H1 (cell line): Measurements from ENCODE around the gene MMP3. TPM values are rescaled to one million over a fixed set of nuclear protein-coding genes. Genes with fewer than 3 reads are reported as not detected.

ENCODE experiments used
- CTCF ChIA-PET: fragments of 300-600 bp; sonication (Branson Sonifier 250); formaldehyde crosslinking; loops from one replicate; lab custom pipeline; 2021; ENCODE audit not compliant: partially characterized antibody; lab: Charles Lee
- POLR2A ChIA-PET: fragments of 300-600 bp; sonication (Branson Sonifier 250); formaldehyde crosslinking; loops from one replicate; lab custom pipeline; 2021; ENCODE audit warnings: inconsistent platforms; ENCODE audit not compliant: partially characterized antibody; lab: Charles Lee
- DNase-seq, 2 experiments: peaks; one replicate each; pipeline versions ENCODE4 v3.0.0 to v3.0.0-alpha.2; 2010 to 2022; ENCODE audit warnings: low spot score in 2 of 2, low read depth in 1 of 2, mixed read lengths in 1 of 2
- FAIRE-seq: peaks from 2 replicates; lab custom pipeline; 2011; peaks lifted over from hg19 to GRCh38; lab: Jason Lieb, UNC
- H2AFZ ChIP-seq: 2 replicates; pipeline ENCODE4 v1.8.1; 2012; ENCODE audit warnings: low read length, inconsistent platforms
- H2AK5ac ChIP-seq: 2 replicates; pipeline ENCODE4 v1.6.1; 2013; ENCODE audit warnings: low read depth, low read length
- H2BK120ac ChIP-seq: replicated peaks from 2 replicates; pipeline ENCODE3; 2013; ENCODE audit warnings: low read depth, low read length, inconsistent platforms
- H2BK12ac ChIP-seq: 2 replicates; pipeline ENCODE4 v1.6.1; 2013; ENCODE audit warnings: low read depth, low read length
- H2BK15ac ChIP-seq: 2 replicates; pipeline ENCODE4 v1.6.1; 2013; ENCODE audit warnings: low read length
- H2BK20ac ChIP-seq: 2 replicates; pipeline ENCODE4 v1.6.1; 2013; ENCODE audit warnings: low read length
- H2BK5ac ChIP-seq: 2 replicates; pipeline ENCODE4 v1.6.1; 2013; ENCODE audit warnings: low read depth, low read length
- H3K14ac ChIP-seq: 2 replicates; pipeline ENCODE4 v1.6.1; 2013; ENCODE audit warnings: inconsistent platforms; ENCODE audit not compliant: insufficient read length
- H3K18ac ChIP-seq: 2 replicates; pipeline ENCODE4 v1.6.1; 2013; ENCODE audit warnings: low read length; ENCODE audit errors: extremely low read depth
- H3K23ac ChIP-seq: 2 replicates; pipeline ENCODE4 v1.6.1; 2013; ENCODE audit warnings: inconsistent platforms; ENCODE audit not compliant: insufficient read length
- H3K23me2 ChIP-seq: 2 replicates; pipeline ENCODE4 v1.6.1; 2013; ENCODE audit warnings: low read depth, low read length
- H3K27ac ChIP-seq: 2 replicates; pipeline ENCODE4 v1.6.1; 2011; ENCODE audit warnings: low read depth, low read length, inconsistent platforms
- H3K27me3 ChIP-seq, 4 experiments: replicated peaks in 1 of 4; 1 replicate in 1 of 4; 2 replicates in 3 of 4; pipeline versions ENCODE4 v1.6.1 to v1.8.1; 2011 to 2013; ENCODE audit warnings: low read length in 3 of 4, mild to moderate bottlenecking in 3 of 4, inconsistent platforms in 2 of 4, mixed read lengths in 2 of 4, moderate library complexity in 1 of 4; ENCODE audit not compliant: control insufficient read depth in 3 of 4, insufficient read depth in 3 of 4; ENCODE audit errors: extremely low read depth in 1 of 4
- H3K36me3 ChIP-seq, 4 experiments: 2 replicates each; pipeline versions ENCODE4 v1.6.1 to v1.8.1; 2011 to 2013; ENCODE audit warnings: mild to moderate bottlenecking in 4 of 4, low read length in 3 of 4, moderate library complexity in 2 of 4, control low read depth in 1 of 4, inconsistent platforms in 1 of 4; ENCODE audit not compliant: insufficient read depth in 4 of 4, control insufficient read depth in 2 of 4
- H3K4ac ChIP-seq: replicated peaks from 2 replicates; pipeline ENCODE3; 2013; ENCODE audit warnings: low read length, low read depth, mixed read lengths, inconsistent platforms; ENCODE audit not compliant: insufficient read length
- H3K4me1 ChIP-seq, 4 experiments: replicated peaks in 1 of 4; 1 replicate in 1 of 4; 2 replicates in 3 of 4; pipeline versions ENCODE4 v1.6.1 to v1.8.1; 2011 to 2013; ENCODE audit warnings: low read length in 3 of 4, inconsistent platforms in 2 of 4, mixed read lengths in 1 of 4; ENCODE audit not compliant: insufficient read depth in 4 of 4, control insufficient read depth in 3 of 4
- H3K4me2 ChIP-seq, 2 experiments: 2 replicates each; pipeline versions ENCODE4 v1.6.1 to v1.8.1; 2011 to 2013; ENCODE audit warnings: low read depth in 2 of 2, low read length in 2 of 2, control low read depth in 1 of 2, inconsistent platforms in 1 of 2, mild to moderate bottlenecking in 1 of 2; ENCODE audit not compliant: insufficient read depth in 1 of 2
- H3K4me3 ChIP-seq, 4 experiments: fragments of 200-600, 300-600 bp in 1 of 4; sonication (generic), shearing (Covaris generic), sonication (Bioruptor Twin) in 1 of 4; 2 replicates each; pipeline versions ENCODE4 v1.5.1 to v1.8.1; 2011 to 2016; ENCODE audit warnings: low read length in 4 of 4, low read depth in 3 of 4, control low read depth in 2 of 4, inconsistent platforms in 2 of 4, mild to moderate bottlenecking in 2 of 4, mixed read lengths in 1 of 4, moderate library complexity in 1 of 4; ENCODE audit not compliant: insufficient read depth in 2 of 4; ENCODE audit errors: extremely low read depth in 1 of 4
- H3K56ac ChIP-seq: replicated peaks from 2 replicates; pipeline ENCODE3; 2013; ENCODE audit warnings: low read depth, mild to moderate bottlenecking, mixed read lengths, low read length, inconsistent platforms; ENCODE audit not compliant: insufficient read length
- H3K79me1 ChIP-seq: 2 replicates; pipeline ENCODE4 v1.6.1; 2013; ENCODE audit warnings: low read depth, low read length, control low read depth
- H3K79me2 ChIP-seq, 2 experiments: 2 replicates each; pipeline versions ENCODE4 v1.6.1 to v1.8.1; 2012 to 2013; ENCODE audit warnings: low read length in 2 of 2, mild to moderate bottlenecking in 2 of 2, inconsistent platforms in 1 of 2; ENCODE audit not compliant: insufficient read depth in 2 of 2, control insufficient read depth in 1 of 2
- H3K9ac ChIP-seq, 4 experiments: replicated peaks in 1 of 4; 1 replicate in 1 of 4; 2 replicates in 3 of 4; pipeline versions ENCODE4 v1.6.1 to v1.8.1; 2011 to 2013; ENCODE audit warnings: low read depth in 3 of 4, low read length in 3 of 4, control low read depth in 2 of 4, mild to moderate bottlenecking in 2 of 4, moderate library complexity in 2 of 4, inconsistent platforms in 1 of 4; ENCODE audit errors: extremely low read depth in 1 of 4
- H3K9me3 ChIP-seq, 2 experiments: 2 replicates each; pipeline versions ENCODE4 v1.6.1 to v1.8.1; 2012 to 2013; ENCODE audit warnings: mild to moderate bottlenecking in 2 of 2, moderate library complexity in 2 of 2, control low read depth in 1 of 2, inconsistent platforms in 1 of 2, low read depth in 1 of 2, low read length in 1 of 2, mixed read lengths in 1 of 2; ENCODE audit not compliant: insufficient read depth in 2 of 2
- H4K20me1 ChIP-seq, 2 experiments: replicated peaks in 1 of 2; 2 replicates each; pipeline versions ENCODE3 to v1.8.1; 2011 to 2013; ENCODE audit warnings: inconsistent platforms in 2 of 2, low read length in 2 of 2, mild to moderate bottlenecking in 1 of 2; ENCODE audit not compliant: insufficient read depth in 2 of 2, control insufficient read depth in 1 of 2
- H4K5ac ChIP-seq: 2 replicates; pipeline ENCODE4 v1.6.1; 2013; ENCODE audit warnings: low read length, low read depth, mixed read lengths, inconsistent platforms; ENCODE audit not compliant: insufficient read length
- H4K8ac ChIP-seq: 2 replicates; pipeline ENCODE4 v1.8.0; 2013; ENCODE audit warnings: mild to moderate bottlenecking, moderate library complexity, low read length, inconsistent platforms; ENCODE audit not compliant: insufficient read depth; ENCODE audit errors: extremely low read depth
- H4K91ac ChIP-seq: replicated peaks from 2 replicates; pipeline ENCODE3; 2013; ENCODE audit warnings: low read length, mixed read lengths, inconsistent platforms; ENCODE audit not compliant: insufficient read length
- WGBS, 2 experiments: shearing (Covaris generic) in 1 of 2; methylation state at CpG; one replicate each; pipeline versions ENCODE4 v1.1.6 to v1.1.7; 2013 to 2015; ENCODE audit warnings: low lambda C conversion rate in 2 of 2, mixed read lengths in 2 of 2, inconsistent platforms in 1 of 2, low coverage in 1 of 2, missing lambda C conversion rate in 1 of 2; ENCODE audit not compliant: insufficient replicate concordance in 2 of 2, insufficient coverage in 1 of 2, insufficient read length in 1 of 2; ENCODE audit errors: extremely low coverage in 1 of 2, missing lambda C conversion rate in 1 of 2; 5-methylcytosine and 5-hydroxymethylcytosine counted together
- polyA plus RNA-seq, 7 experiments: library from polyadenylated mRNA; depleted of rRNA in 3 of 7; stranded (reverse) in 5 of 7; unstranded in 2 of 7; fragments of >200 nt in 5 of 7; fragments of 200-250 nt in 2 of 7; gene quantifications; 1 replicate in 5 of 7; 2 replicates in 1 of 7; 4 replicates in 1 of 7; pipeline versions ENCODE4 v1.2.1 to v1.2.3, GENCODE V29; 2011 to 2013; ENCODE audit warnings: missing spikeins in 2 of 7, mixed read lengths in 2 of 7
- total RNA-seq: library from RNA; stranded (reverse); fragmentation: NEBNext Ultra II Directional; extraction: Animal tissue kit (Norgen Biotek cat#: 25700); gene quantifications from 2 replicates; pipeline ENCODE4 v1.2.1, GENCODE V29; 2021

MMP3 gene
- total and polyA plus RNA-seq, 2 of the 8 experiments (the other 6 are each of a cell fraction or from before 2014, with no cell fraction given): not detected

DNA sequence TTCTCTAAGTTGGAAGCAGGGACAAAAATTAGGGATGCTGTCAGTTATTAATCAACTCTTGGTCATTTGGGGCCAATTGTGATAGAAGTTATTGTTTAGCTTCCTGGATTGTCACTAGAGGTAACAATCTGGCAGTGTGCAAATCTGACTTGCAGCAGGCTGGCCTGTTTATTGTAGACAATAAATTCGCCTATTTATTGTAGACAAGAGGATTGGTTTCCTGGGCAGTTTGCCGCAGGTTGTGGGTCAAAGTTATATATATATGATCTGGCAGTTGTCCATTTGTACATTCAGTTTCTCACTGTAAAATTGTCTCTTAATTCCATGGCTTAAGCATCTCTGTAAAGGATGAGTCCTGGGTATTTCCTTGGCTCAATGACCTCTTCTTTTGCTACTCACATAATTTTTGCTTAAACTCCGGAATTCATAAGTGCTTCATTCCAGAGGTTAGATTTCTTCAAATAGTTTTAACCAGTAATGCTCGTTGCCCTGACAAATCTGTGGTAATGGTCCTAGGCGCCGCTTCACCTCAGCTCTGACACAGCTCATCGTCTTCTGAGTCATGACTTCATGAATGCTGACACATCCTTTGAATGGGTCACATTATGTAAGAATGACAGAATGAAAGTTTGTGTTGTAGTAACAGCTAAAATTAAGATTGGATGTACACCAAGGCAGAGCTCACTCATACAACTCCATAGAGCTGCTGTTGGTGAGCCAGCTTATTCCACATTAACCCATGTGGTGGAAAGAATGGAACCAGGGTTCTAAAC is 7.8 kb upstream of the MMP3 start:
- CTCF ChIA-PET: interaction anchor here (1.0 to 1.5 kb wide), 5 partner anchors 40 to 185 kb away, joined by 3 to 5 read pairs (median 3); no protein-coding TSS in a partner anchor
- no peak overlapping the region for H3K27ac ChIP-seq
- no peak overlapping the region for H2AFZ ChIP-seq
- no peak overlapping the region for H2BK20ac ChIP-seq
- no peak overlapping the region for H3K9ac ChIP-seq
- no peaks in the 10 kb centered on the region for H3K27me3 ChIP-seq
- H3K79me1 ChIP-seq: no peaks in the 10 kb centered on the region
- no peak overlapping the region for H3K4ac ChIP-seq
- no peak overlapping the region for H3K18ac ChIP-seq
- H3K4me1 ChIP-seq: no peaks in the 10 kb centered on the region
- H2BK5ac ChIP-seq: no peak overlapping the region
- H3K9me3 ChIP-seq: no peaks in the 10 kb centered on the region
- no peaks in the 10 kb centered on the region for H3K79me2 ChIP-seq
- POLR2A ChIA-PET: no interaction called here
- H4K91ac ChIP-seq: no peak overlapping the region
- no peak overlapping the region for H3K4me2 ChIP-seq
- no peak overlapping the region for H2BK15ac ChIP-seq
- DNase-seq: no peak
- no peaks in the 10 kb centered on the region for H3K36me3 ChIP-seq
- no peak for FAIRE-seq
- no peak overlapping the region for H2AK5ac ChIP-seq
- no peak overlapping the region for H4K8ac ChIP-seq
- H3K56ac ChIP-seq: no peak overlapping the region
- no peak overlapping the region for H2BK12ac ChIP-seq
- H4K20me1 ChIP-seq: no peaks in the 10 kb centered on the region
- H3K23me2 ChIP-seq: no peaks in the 10 kb centered on the region
- 87% methylated on average over 7 of the region's 7 CpGs; no CpG with 5 or more reads in 1 of the 2 experiments for WGBS, 2 experiments
- H3K4me3 ChIP-seq: no peak overlapping the region
- H3K14ac ChIP-seq: no peak overlapping the region
- no peak overlapping the region for H4K5ac ChIP-seq
- H3K23ac ChIP-seq: no peak overlapping the region
- no peak overlapping the region for H2BK120ac ChIP-seq
